HG02642 (cell line): ENCODE measurements around the gene MCCC2.
A peak's percentile ranks its signal among the peaks of the same experiment; 100 is the strongest.
"Not testable (repeated sequence)": the region's sequence is repeated elsewhere in the genome, so short reads cannot be mapped to it uniquely, and the experiment has no call there.

Source experiments
- ATAC-seq: cut with Tn5 transposase; IDR thresholded peaks from one replicate; pipeline ENCODE4 v1.9.1; 2021; ENCODE audit warnings: mild to moderate bottlenecking; ENCODE audit not compliant: unreplicated experiment, poor library complexity

MCCC2 gene

GRCh38 chr5:71586941-71587765, at the start of gene MCCC2:
Gene MCCC2, plus strand, starts transcription at chr5:71587340. Its CDS starts 86 bp downstream, at chr5:71587426.
- peak; percentile 98 for ATAC-seq

GRCh38 chr5:71537687-71538086, 49.5 kb upstream of the MCCC2 start:
- no peak for ATAC-seq

GRCh38 chr5:71550885-71551284, 36.3 kb upstream of the MCCC2 start:
- not testable (repeated sequence) for ATAC-seq

GRCh38 chr5:71551582-71551981, 35.6 kb upstream of the MCCC2 start:
- ATAC-seq, result not testable (repeated sequence)

- not testable (repeated sequence) for ATAC-seq
Observed at GRCh38 chr5:71552026-71552749, 35.0 kb upstream of the MCCC2 start.

- ATAC-seq, result no peak
Observed at GRCh38 chr5:71563161-71563560, 24.0 kb upstream of the MCCC2 start.

- ATAC-seq, result no peak
Observed at GRCh38 chr5:71564895-71565294, 22.2 kb upstream of the MCCC2 start.

- ATAC-seq, result no peak
Observed at GRCh38 chr5:71569748-71570509, 17.2 kb upstream of the MCCC2 start.

- not testable (repeated sequence) for ATAC-seq
Observed at GRCh38 chr5:71571811-71572210, 15.3 kb upstream of the MCCC2 start.

- ATAC-seq, result no peak
Observed at GRCh38 chr5:71573591-71573990, 13.5 kb upstream of the MCCC2 start.

GRCh38 chr5:71575588-71575987, 11.6 kb upstream of the MCCC2 start:
- ATAC-seq, result not testable (repeated sequence)

- ATAC-seq, result no peak
Observed at GRCh38 chr5:71576241-71576640, 10.9 kb upstream of the MCCC2 start.

- ATAC-seq, result not testable (repeated sequence)
Observed at GRCh38 chr5:71577839-71578238, 9.3 kb upstream of the MCCC2 start.

- ATAC-seq, result no peak
Observed at GRCh38 chr5:71582945-71583584, 4.1 kb upstream of the MCCC2 start.

GRCh38 chr5:71586052-71586940, 844 bp upstream of the MCCC2 start:
- peak; percentile 12 for ATAC-seq

- peak; percentile 12 for ATAC-seq
Observed at GRCh38 chr5:71587766-71588532, 809 bp downstream of the MCCC2 start.

GRCh38 chr5:71588533-71588885, 1.4 kb downstream of the MCCC2 start:
- ATAC-seq, result no peak

GRCh38 chr5:71589903-71590302, 2.8 kb downstream of the MCCC2 start:
- ATAC-seq, result no peak

GRCh38 chr5:71591100-71591499, 4.0 kb downstream of the MCCC2 start:
- no peak for ATAC-seq
